Chondrocyte (in vitro differentiated cells): ENCODE results near the gene MLPH. TPM values are rescaled to one million over a fixed set of nuclear protein-coding genes. Genes with fewer than 3 reads are reported as not detected.

Experiments
- DNase-seq: peaks from one replicate; pipeline ENCODE4 v3.0.0; 2021; ENCODE audit warnings: mixed read lengths, low spot score
- H3K27ac Mint-ChIP-seq: one replicate; pipeline ENCODE4 v1.8.0; 2021; ENCODE audit warnings: mild to moderate bottlenecking, moderate library complexity, mixed read lengths; ENCODE audit not compliant: unreplicated experiment
- H3K27me3 Mint-ChIP-seq: 2 replicates; pipeline ENCODE4 v1.8.0; 2021; ENCODE audit warnings: low read depth, mixed read lengths
- H3K36me3 Mint-ChIP-seq: 2 replicates; pipeline ENCODE4 v1.8.0; 2021; ENCODE audit warnings: low read depth, mixed read lengths
- H3K4me1 Mint-ChIP-seq: 2 replicates; pipeline ENCODE4 v1.8.0; 2021; ENCODE audit warnings: low read depth, mild to moderate bottlenecking, mixed read lengths
- H3K4me3 Mint-ChIP-seq: one replicate; pipeline ENCODE4 v1.8.0; 2021; ENCODE audit warnings: mild to moderate bottlenecking, moderate library complexity, mixed read lengths; ENCODE audit not compliant: unreplicated experiment
- H3K9me3 Mint-ChIP-seq: 2 replicates; pipeline ENCODE4 v1.8.0; 2021; ENCODE audit warnings: low read depth, mixed read lengths
- CTCF ChIP-seq: fragments of 200-600 bp; sonication (generic); IDR thresholded peaks from 2 replicates; pipeline ENCODE4 v1.5.0; 2021; ENCODE audit warnings: antibody characterized with exemption, mild to moderate bottlenecking, moderate library complexity
- total RNA-seq: library from RNA; stranded (reverse); gene quantifications from 3 replicates; pipeline ENCODE4 v1.2.1, GENCODE V29; 2021

MLPH gene
- total RNA-seq, 1 donor from 2014 or later, result 6.1 TPM

- peaks cover 4% of the 10 kb centered on the region for H3K27me3 Mint-ChIP-seq
- peak; percentile 97 for DNase-seq
- H3K36me3 Mint-ChIP-seq, result no peaks in the 10 kb centered on the region
- H3K27ac Mint-ChIP-seq, result peak overlapping the region; percentile 19
- peak overlapping the region; percentile 32 for H3K4me3 Mint-ChIP-seq
- peaks cover 3% of the 10 kb centered on the region for H3K9me3 Mint-ChIP-seq
- H3K4me1 Mint-ChIP-seq, result peaks cover 12% of the 10 kb centered on the region
- TF ChIP-seq CTCF, result peak; percentile 100
Measured at GRCh38 chr2:237572021-237572741, 85.1 kb downstream of the MLPH start.

GRCh38 chr2:237572742-237573101 is 85.7 kb downstream of the MLPH start:
- Mint-ChIP-seq H3K4me1 (peaks cover 12% of the 10 kb centered on the region), H3K27ac (peak overlapping the region; percentile 2)
- peak; percentile 62 for DNase-seq

GRCh38 chr2:237573721-237574415 is 86.8 kb downstream of the MLPH start:
- TF ChIP-seq CTCF, result no peak
- H3K9me3 Mint-ChIP-seq, result peaks cover 2% of the 10 kb centered on the region
- H3K4me3 Mint-ChIP-seq, result no peak overlapping the region
- no peaks in the 10 kb centered on the region for H3K36me3 Mint-ChIP-seq
- H3K27ac Mint-ChIP-seq, result no peak overlapping the region
- DNase-seq, result no peak
- H3K4me1 Mint-ChIP-seq, result peaks cover 12% of the 10 kb centered on the region
- peaks cover 2% of the 10 kb centered on the region for H3K27me3 Mint-ChIP-seq

More at GRCh38 chr2:237572742-237573101, 85.7 kb downstream of the MLPH start:
- no peak for TF ChIP-seq CTCF
- Mint-ChIP-seq H3K36me3 (no peaks in the 10 kb centered on the region), H3K4me3 (no peak overlapping the region), H3K27me3 (peaks cover 2% of the 10 kb centered on the region), H3K9me3 (peaks cover 3% of the 10 kb centered on the region)

GRCh38 chr2:237574467-237574866 is 87.4 kb downstream of the MLPH start:
- H3K27me3 Mint-ChIP-seq, result peaks cover 2% of the 10 kb centered on the region
- DNase-seq, result peak; percentile 75
- no peak for TF ChIP-seq CTCF
- H3K36me3 Mint-ChIP-seq, result no peaks in the 10 kb centered on the region
- H3K4me1 Mint-ChIP-seq, result peaks cover 12% of the 10 kb centered on the region
- H3K9me3 Mint-ChIP-seq, result no peaks in the 10 kb centered on the region
- no peak overlapping the region for H3K4me3 Mint-ChIP-seq
- H3K27ac Mint-ChIP-seq, result no peak overlapping the region

GRCh38 chr2:237574894-237575868 is 88.1 kb downstream of the MLPH start:
- Mint-ChIP-seq H3K9me3 (no peaks in the 10 kb centered on the region), H3K4me1 (peaks cover 12% of the 10 kb centered on the region), H3K4me3 (no peak overlapping the region), H3K27ac (no peak overlapping the region), H3K36me3 (no peaks in the 10 kb centered on the region), H3K27me3 (peaks cover 2% of the 10 kb centered on the region)
- TF ChIP-seq CTCF, result no peak
- DNase-seq, result peak; percentile 87
